Activated CD4-positive, alpha-beta T cell treated with anti-CD3 and anti-CD28 coated beads, Interleukin-2, Interleukin-4, amounts not matched to agents 100 ng/mL and 50 ng/mL, durations not matched to agents 16 hours and 8 hours (primary cell): ENCODE measurements around the gene KRTAP10-1.

Experiments
- DNase-seq: peaks from one replicate; pipeline ENCODE4 v3.0.0-alpha.2; 2020; ENCODE audit warnings: low spot score

Gene KRTAP10-1

GRCh38 chr21:44527156-44527982 lies 12.6 kb downstream of the KRTAP10-1 start:
- no peak for DNase-seq

GRCh38 chr21:44526096-44526997 lies 13.6 kb downstream of the KRTAP10-1 start:
- no peak for DNase-seq

GRCh38 chr21:44525391-44526095 lies 14.5 kb downstream of the KRTAP10-1 start:
- DNase-seq, result no peak

- DNase-seq, result no peak
Measured at GRCh38 chr21:44524414-44525371, 15.3 kb downstream of the KRTAP10-1 start.

GRCh38 chr21:44523567-44524413 lies 16.2 kb downstream of the KRTAP10-1 start:
- DNase-seq, result no peak

GRCh38 chr21:44522753-44523204 lies 17.2 kb downstream of the KRTAP10-1 start:
- no peak for DNase-seq

- no peak for DNase-seq
Measured at GRCh38 chr21:44521928-44522752, 17.9 kb downstream of the KRTAP10-1 start.

- no peak for DNase-seq
Measured at GRCh38 chr21:44521301-44521927, 18.6 kb downstream of the KRTAP10-1 start.

GRCh38 chr21:44520326-44521300 lies 19.4 kb downstream of the KRTAP10-1 start:
- DNase-seq, result no peak

- no peak for DNase-seq
Measured at GRCh38 chr21:44519346-44520325, 20.4 kb downstream of the KRTAP10-1 start.

- no peak for DNase-seq
Measured at GRCh38 chr21:44518686-44519085, 21.3 kb downstream of the KRTAP10-1 start.

- peak; percentile 11 for DNase-seq
Measured at GRCh38 chr21:44517175-44517899, 22.7 kb downstream of the KRTAP10-1 start.

GRCh38 chr21:44516828-44517174 lies 23.2 kb downstream of the KRTAP10-1 start:
- DNase-seq, result no peak

GRCh38 chr21:44516342-44516741 lies 23.7 kb downstream of the KRTAP10-1 start:
- DNase-seq, result no peak

GRCh38 chr21:44515359-44516165 lies 24.4 kb downstream of the KRTAP10-1 start:
- DNase-seq, result no peak
